SK-N-SH (cell line): ENCODE measurements around the gene REPS2. TPM values are rescaled to one million over a fixed set of nuclear protein-coding genes. Genes with fewer than 3 reads are reported as not detected.

Source experiments
- CTCF ChIA-PET: fragments of 300-600, 350-600 bp; formaldehyde crosslinking; extraction: SDS; loops from one replicate; lab custom pipeline; 2021; lab: Yijun Ruan, JAX
- POLR2A ChIA-PET: fragments of 350-600 bp; sonication (Branson Sonifier 250); formaldehyde crosslinking; extraction: SDS; loops from one replicate; lab custom pipeline; 2020; ENCODE audit warnings: antibody characterized with exemption, inconsistent platforms; lab: Yijun Ruan, JAX
- DNase-seq: peaks from one replicate; pipeline ENCODE4 v3.0.0; 2012
- H2AFZ ChIP-seq: fragments of 200-600 bp; sonication (generic); 2 replicates; pipeline ENCODE4 v1.8.1; 2016; ENCODE audit warnings: antibody characterized with exemption, mild to moderate bottlenecking, low read depth
- H3F3A ChIP-seq: fragments of 200-600 bp; sonication (generic); replicated peaks from 2 replicates; pipeline ENCODE3; 2016; ENCODE audit warnings: antibody characterized with exemption, mild to moderate bottlenecking; ENCODE audit not compliant: insufficient read depth
- H3K27ac ChIP-seq, 2 experiments: fragments of 200-500 bp in 1 of 2; fragments of 200-600 bp in 1 of 2; sonication (Bioruptor generic) in 1 of 2; sonication (generic), shearing (Covaris generic) in 1 of 2; 2 replicates each; pipeline versions ENCODE4 v1.5.1 to v1.6.1; 2014 to 2016; ENCODE audit warnings: low read depth in 2 of 2, inconsistent platforms in 1 of 2, low read length in 1 of 2, mild to moderate bottlenecking in 1 of 2, mixed read lengths in 1 of 2
- H3K27me3 ChIP-seq: fragments of 200-600 bp; sonication (generic), shearing (Covaris generic); 2 replicates; pipeline ENCODE4 v1.6.1; 2016; ENCODE audit warnings: mixed run types; ENCODE audit not compliant: insufficient read depth
- H3K36me3 ChIP-seq, 2 experiments: fragments of 200-500 bp in 1 of 2; fragments of 200-600 bp in 1 of 2; sonication (Bioruptor generic) in 1 of 2; sonication (generic) in 1 of 2; replicated peaks in 1 of 2; 2 replicates each; pipeline versions ENCODE3 to v1.5.1; 2014 to 2016; ENCODE audit warnings: low read length in 1 of 2, mild to moderate bottlenecking in 1 of 2; ENCODE audit not compliant: insufficient read depth in 2 of 2, control insufficient read depth in 1 of 2
- H3K4me1 ChIP-seq, 2 experiments: fragments of 200-500 bp in 1 of 2; fragments of 200-600 bp in 1 of 2; sonication (Bioruptor generic) in 1 of 2; sonication (generic), shearing (Covaris generic) in 1 of 2; 2 replicates each; pipeline versions ENCODE4 v1.5.1 to v1.6.1; 2014 to 2016; ENCODE audit warnings: low read depth in 1 of 2, low read length in 1 of 2, mixed run types in 1 of 2; ENCODE audit not compliant: insufficient read depth in 2 of 2, control insufficient read depth in 1 of 2
- H3K4me2 ChIP-seq: fragments of 200-600 bp; sonication (generic), shearing (Covaris generic); 2 replicates; pipeline ENCODE4 v1.6.1; 2017; ENCODE audit warnings: mixed run types
- H3K4me3 ChIP-seq, 2 experiments: fragments of 200-500 bp in 1 of 2; fragments of 200-600 bp in 1 of 2; sonication (Bioruptor generic) in 1 of 2; sonication (generic), shearing (Covaris generic) in 1 of 2; 2 replicates each; pipeline versions ENCODE4 v1.5.1 to v1.8.1; 2014 to 2016; ENCODE audit warnings: low read depth in 2 of 2, inconsistent platforms in 1 of 2, low read length in 1 of 2, mild to moderate bottlenecking in 1 of 2, mixed read lengths in 1 of 2, moderate library complexity in 1 of 2
- H3K79me2 ChIP-seq: fragments of 200-600 bp; sonication (generic); 2 replicates; pipeline ENCODE4 v1.8.1; 2017; ENCODE audit warnings: mild to moderate bottlenecking; ENCODE audit not compliant: insufficient read depth
- H3K9ac ChIP-seq: fragments of 200-600 bp; sonication (generic); 2 replicates; pipeline ENCODE4 v1.6.1; 2017; ENCODE audit warnings: mixed run types
- H3K9me2 ChIP-seq: fragments of 200-600 bp; sonication (generic); 2 replicates; pipeline ENCODE4 v1.6.1; 2017; ENCODE audit warnings: mixed run types
- H3K9me3 ChIP-seq: fragments of 200-600 bp; sonication (generic); 2 replicates; pipeline ENCODE4 v1.6.1; 2017; ENCODE audit warnings: mixed run types, mild to moderate bottlenecking, moderate library complexity
- H4K20me1 ChIP-seq: fragments of 200-600 bp; sonication (generic); 2 replicates; pipeline ENCODE4 v1.6.1; 2017; ENCODE audit warnings: mild to moderate bottlenecking, mixed run types; ENCODE audit not compliant: insufficient read depth
- CHD2 ChIP-seq: fragments of 150-350 bp; IDR thresholded peaks from 2 replicates; pipeline ENCODE4 v1.6.1; 2018; ENCODE audit warnings: low read length; ENCODE audit not compliant: partially characterized antibody
- ELF1 ChIP-seq: IDR thresholded peaks from 2 replicates; pipeline ENCODE4 v1.4.0; 2012
- EP300 ChIP-seq, 2 experiments: IDR thresholded peaks; 2 replicates each; pipeline versions ENCODE4 v1.4.0 to v1.6.1; 2012; ENCODE audit warnings: borderline replicate concordance in 1 of 2, low read depth in 1 of 2, low read length in 1 of 2
- EZH2phosphoT487 ChIP-seq: fragments of 200-600 bp; sonication (generic); IDR thresholded peaks from 2 replicates; pipeline ENCODE4 v1.6.1; 2017; ENCODE audit warnings: low read depth, mixed run types, mild to moderate bottlenecking, antibody characterized with exemption, moderate library complexity, borderline replicate concordance
- FOSL2 ChIP-seq: IDR thresholded peaks from 2 replicates; pipeline ENCODE4 v1.4.0; 2012; ENCODE audit warnings: low read depth, mild to moderate bottlenecking, moderate library complexity, borderline replicate concordance
- FOXM1 ChIP-seq: IDR thresholded peaks from 2 replicates; pipeline ENCODE4 v1.4.0; 2012; ENCODE audit warnings: low read depth, mild to moderate bottlenecking
- GATA2 ChIP-seq: sonication (generic); formaldehyde crosslinking; IDR thresholded peaks from 2 replicates; pipeline ENCODE4 v1.5.0; 2020; ENCODE audit warnings: mild to moderate bottlenecking, missing genetic modification reagents
- POLR2AphosphoS5 ChIP-seq: IDR thresholded peaks from 2 replicates; pipeline ENCODE4 v1.6.1; 2012; ENCODE audit warnings: low read depth, low read length
- TAF1 ChIP-seq: IDR thresholded peaks from 2 replicates; pipeline ENCODE4 v1.6.1; 2012; ENCODE audit warnings: low read depth, mild to moderate bottlenecking, low read length, moderate library complexity, borderline replicate concordance
- TCF12 ChIP-seq: IDR thresholded peaks from 2 replicates; pipeline ENCODE4 v1.4.0; 2012
- ZBTB33 ChIP-seq: IDR thresholded peaks from 2 replicates; pipeline ENCODE4 v1.4.0; 2012; ENCODE audit warnings: low read depth, borderline replicate concordance
- WGBS: methylation state at CpG from one replicate; pipeline ENCODE4 v1.1.6; 2017; ENCODE audit warnings: low lambda C conversion rate; 5-methylcytosine and 5-hydroxymethylcytosine counted together
- polyA plus RNA-seq, 3 experiments: library from polyadenylated mRNA; depleted of rRNA; stranded (reverse); fragments of >200 nt; gene quantifications; 2 replicates each; pipeline ENCODE4 v1.2.3, GENCODE V29; 2012

Gene REPS2
- polyA plus RNA-seq, 1 of the 3 experiments (the other 2 are of a cell fraction): 0.62 TPM

DNA sequence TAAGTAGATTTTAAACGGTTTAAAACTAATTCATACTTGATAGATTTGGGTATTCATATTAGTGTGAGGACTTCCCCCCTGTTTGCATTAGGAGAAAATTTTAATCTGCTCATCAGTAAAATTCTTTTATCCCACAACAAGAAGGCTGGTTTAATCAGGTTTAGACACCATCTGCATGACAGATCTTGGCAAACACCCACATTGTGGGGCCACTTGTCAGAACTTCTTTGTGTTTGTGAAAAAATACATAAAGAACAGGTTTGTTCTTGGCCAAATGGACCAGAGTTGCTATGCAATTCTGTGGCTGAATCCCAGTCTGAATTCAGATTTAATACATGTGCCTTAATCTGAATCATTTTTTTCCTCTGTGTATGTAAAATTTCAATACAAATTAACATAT, 121.1 kb downstream of the REPS2 start:
- H4K20me1 ChIP-seq: no peaks in the 10 kb centered on the region
- no peaks in the 10 kb centered on the region for H3K36me3 ChIP-seq
- H3F3A ChIP-seq: no peaks in the 10 kb centered on the region
- H3K4me1 ChIP-seq: no peaks in the 10 kb centered on the region; a peak in 1 of 4 replicates
- POLR2A ChIA-PET: no interaction called here
- H3K27ac ChIP-seq: no peak overlapping the region; a peak in 1 of 4 replicates
- DNase-seq: peak; percentile 15
- no peak overlapping the region for H3K4me3 ChIP-seq
- H3K9me3 ChIP-seq: no peaks in the 10 kb centered on the region
- CTCF ChIA-PET: interaction anchor here (0.7 to 1.8 kb wide), 4 partner anchors 15 to 35 kb away, joined by 3 to 6 read pairs (median 3); no protein-coding TSS in a partner anchor
- H2AFZ ChIP-seq: no peak overlapping the region
- 2% methylated on average over 1 of the region's 1 CpG for WGBS
- H3K9me2 ChIP-seq: no peaks in the 10 kb centered on the region
- H3K9ac ChIP-seq: no peak overlapping the region
- H3K27me3 ChIP-seq: no peaks in the 10 kb centered on the region
- H3K4me2 ChIP-seq: no peak overlapping the region
- TF ChIP-seq POLR2AphosphoS5 (no peak), TCF12 (peak; percentile 17; the same call in 1 of the 2 replicates)
- H3K79me2 ChIP-seq: no peaks in the 10 kb centered on the region

- no CpG with 5 or more reads among the region's 2 CpGs for WGBS
- Histone ChIP-seq H3K27ac (no peak overlapping the region), H3K79me2 (no peaks in the 10 kb centered on the region), H3K4me3 (no peak overlapping the region), H3K4me2 (no peak overlapping the region), H3K4me1 (peaks cover 0 to 2% of the 10 kb centered on the region in 2 experiments; a peak in 1 of 4 replicates), H3K36me3 (no peaks in the 10 kb centered on the region), H3K9ac (no peak overlapping the region), H3K9me2 (no peaks in the 10 kb centered on the region), H4K20me1 (no peaks in the 10 kb centered on the region), H3K27me3 (no peaks in the 10 kb centered on the region; the same call in 1 of the 2 replicates), H3F3A (no peaks in the 10 kb centered on the region), H2AFZ (no peak overlapping the region), H3K9me3 (no peaks in the 10 kb centered on the region)
- TF ChIP-seq ZBTB33: no peak
- no peak for TF ChIP-seq FOXM1
- TF ChIP-seq TAF1: no peak
- TF ChIP-seq TCF12: no peak
- TF ChIP-seq CHD2: no peak
- no peak for TF ChIP-seq EZH2phosphoT487
- no peak for TF ChIP-seq EP300 (IDR thresholded peaks at IDR 0.05; ENCODE audit: borderline replicate concordance in 1 of 2, low read depth in 1 of 2, low read length in 1 of 2)
- TF ChIP-seq GATA2 (CRISPR knock-in tag): no peak
- TF ChIP-seq ELF1: no peak
- TF ChIP-seq FOSL2: no peak
- DNase-seq: no peak
- ChIA-PET POLR2A (no interaction called here), CTCF (interaction anchor here (1.3 to 2.7 kb wide), 2 partner anchors 11 to 26 kb away, joined by 7 to 11 read pairs; no protein-coding TSS in a partner anchor)
Measured at GRCh38 chrX:17072301-17072700, 125.8 kb downstream of the REPS2 start.
